OCI-LY1 (cell line): ENCODE data around the gene MICB.
A peak's percentile ranks its signal among the peaks of the same experiment; 100 is the strongest.

Experiments
- H2AFZ ChIP-seq: fragments of 200-600 bp; sonication (generic), shearing (Covaris generic); 2 replicates; pipeline ENCODE4 v1.6.0; 2014; ENCODE audit warnings: antibody characterized with exemption, mild to moderate bottlenecking, low read length
- H3F3A ChIP-seq: fragments of 200-600 bp; sonication (generic), shearing (Covaris generic); 2 replicates; pipeline ENCODE4 v1.6.0; 2014; ENCODE audit warnings: mild to moderate bottlenecking, antibody characterized with exemption, low read length, moderate library complexity; ENCODE audit not compliant: insufficient read depth
- H3K27ac ChIP-seq: fragments of 200-600 bp; sonication (generic); 2 replicates; pipeline ENCODE4 v1.5.1; 2014; ENCODE audit warnings: low read length, mixed run types, mild to moderate bottlenecking, low read depth; ENCODE audit not compliant: poor library complexity, severe bottlenecking
- H3K27me3 ChIP-seq: fragments of 200-600 bp; sonication (generic); 2 replicates; pipeline ENCODE4 v1.6.0; 2014; ENCODE audit warnings: antibody characterized with exemption, mild to moderate bottlenecking, low read length, moderate library complexity; ENCODE audit not compliant: insufficient read depth
- H3K36me3 ChIP-seq: fragments of 200-600 bp; sonication (generic); 2 replicates; pipeline ENCODE4 v1.6.1; 2014; ENCODE audit warnings: mild to moderate bottlenecking, antibody characterized with exemption, low read length, moderate library complexity, mixed read lengths; ENCODE audit not compliant: insufficient read depth
- H3K4me1 ChIP-seq: fragments of 200-600 bp; sonication (generic); 2 replicates; pipeline ENCODE4 v1.5.1; 2014; ENCODE audit warnings: mild to moderate bottlenecking, low read length, moderate library complexity; ENCODE audit not compliant: insufficient read depth, severe bottlenecking
- H3K4me2 ChIP-seq: fragments of 200-600 bp; sonication (generic), shearing (Covaris generic); 2 replicates; pipeline ENCODE4 v1.6.1; 2014; ENCODE audit warnings: low read length
- H3K4me3 ChIP-seq: fragments of 200-600 bp; sonication (generic); 2 replicates; pipeline ENCODE4 v1.5.1; 2014; ENCODE audit warnings: low read length, low read depth, mild to moderate bottlenecking, mixed read lengths; ENCODE audit not compliant: poor library complexity, severe bottlenecking
- H3K79me2 ChIP-seq: fragments of 200-600 bp; shearing (Covaris generic); 2 replicates; pipeline ENCODE4 v1.6.1; 2016; ENCODE audit warnings: mixed run types, low read length, mixed read lengths; ENCODE audit not compliant: insufficient read depth
- H3K9ac ChIP-seq: fragments of 200-600 bp; sonication (generic), shearing (Covaris generic); 2 replicates; pipeline ENCODE4 v1.6.1; 2014; ENCODE audit warnings: mild to moderate bottlenecking, low read length, mixed read lengths
- H3K9me2 ChIP-seq: fragments of 200-600 bp; sonication (generic), shearing (Covaris generic); 2 replicates; pipeline ENCODE4 v1.6.1; 2014; ENCODE audit warnings: low read depth, mild to moderate bottlenecking, low read length, mixed read lengths
- H3K9me3 ChIP-seq: fragments of 200-600 bp; shearing (Covaris generic); 2 replicates; pipeline ENCODE4 v1.6.1; 2014; ENCODE audit warnings: low read length, mixed read lengths
- H4K20me1 ChIP-seq: fragments of 200-600 bp; sonication (generic), shearing (Covaris generic); 2 replicates; pipeline ENCODE4 v1.6.0; 2016; ENCODE audit warnings: mild to moderate bottlenecking, low read length; ENCODE audit not compliant: insufficient read depth
- CTCF ChIP-seq: fragments of 200-600 bp; sonication (generic), shearing (Covaris generic); IDR thresholded peaks from 2 replicates; pipeline ENCODE4 v1.5.1; 2017; ENCODE audit warnings: mild to moderate bottlenecking, antibody characterized with exemption, low read length, moderate library complexity, mixed read lengths
- EZH2 ChIP-seq: fragments of 200-600 bp; sonication (generic), shearing (Covaris generic); IDR thresholded peaks from 2 replicates; pipeline ENCODE4 v1.8.0; 2017; ENCODE audit warnings: borderline replicate concordance, mixed run types, mild to moderate bottlenecking, antibody characterized with exemption, low read length, moderate library complexity, mixed read lengths

The MICB gene

DNA sequence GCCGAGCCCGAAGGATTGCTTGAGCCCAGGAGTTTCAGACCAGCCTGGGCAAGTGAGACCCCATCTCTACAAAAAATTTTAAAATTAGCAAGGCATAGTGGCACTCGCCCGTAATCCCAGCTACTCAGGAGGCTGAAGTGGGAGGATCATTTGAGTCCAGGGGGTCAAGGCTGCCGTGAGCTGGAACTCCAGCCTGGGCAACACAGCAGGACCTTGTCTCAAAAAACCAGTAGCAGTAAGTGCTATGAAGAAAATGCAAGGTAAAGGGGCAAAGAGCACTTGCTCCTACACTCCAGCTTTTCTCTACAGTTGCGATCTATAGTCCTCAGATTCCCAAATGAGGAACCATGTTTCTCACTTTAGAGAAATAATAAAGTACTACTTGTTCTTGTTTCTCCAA is 45.7 kb downstream of the MICB start:
- Histone ChIP-seq H3K4me3 (no peak overlapping the region), H3K27ac (peak overlapping the region; percentile 84)

GRCh38 chr6:31544676-31545075 is 46.7 kb downstream of the MICB start:
- Histone ChIP-seq H3F3A (no peaks in the 10 kb centered on the region), H3K4me2 (peak overlapping the region; percentile 92; the same call in 1 of the 2 replicates), H3K9me3 (no peaks in the 10 kb centered on the region), H3K79me2 (peaks cover 21% of the 10 kb centered on the region), H3K4me3 (peak overlapping the region; percentile 64), H4K20me1 (no peaks in the 10 kb centered on the region), H3K4me1 (peaks cover 70% of the 10 kb centered on the region), H3K27ac (peak overlapping the region; percentile 47), H3K9me2 (no peaks in the 10 kb centered on the region), H3K9ac (no peak overlapping the region; the same call in 1 of the 2 replicates), H3K27me3 (no peaks in the 10 kb centered on the region), H3K36me3 (peaks cover 21% of the 10 kb centered on the region), H2AFZ (no peak overlapping the region)
- TF ChIP-seq EZH2 (no peak), CTCF (no peak)

More for the DNA sequence above, 45.7 kb downstream of the MICB start:
- TF ChIP-seq EZH2 (no peak), CTCF (no peak)
- Histone ChIP-seq H3F3A (no peaks in the 10 kb centered on the region), H2AFZ (no peak overlapping the region), H3K9ac (no peak overlapping the region), H3K36me3 (peaks cover 27% of the 10 kb centered on the region), H3K27me3 (no peaks in the 10 kb centered on the region), H4K20me1 (no peaks in the 10 kb centered on the region), H3K79me2 (peaks cover 31% of the 10 kb centered on the region), H3K4me1 (peaks cover 70% of the 10 kb centered on the region), H3K9me2 (no peaks in the 10 kb centered on the region), H3K4me2 (no peak overlapping the region), H3K9me3 (no peaks in the 10 kb centered on the region)

- Histone ChIP-seq H2AFZ (no peak overlapping the region), H3K79me2 (peaks cover 15% of the 10 kb centered on the region), H3K36me3 (peaks cover 17% of the 10 kb centered on the region), H3K4me2 (peak overlapping the region; percentile 92), H3K27ac (peak overlapping the region; percentile 47), H3K4me3 (peak overlapping the region; percentile 64), H3K9me3 (no peaks in the 10 kb centered on the region), H3F3A (no peaks in the 10 kb centered on the region), H3K9me2 (no peaks in the 10 kb centered on the region), H4K20me1 (no peaks in the 10 kb centered on the region), H3K4me1 (peaks cover 68% of the 10 kb centered on the region), H3K27me3 (no peaks in the 10 kb centered on the region), H3K9ac (peak overlapping the region; percentile 65; the same call in 1 of the 2 replicates)
- TF ChIP-seq EZH2 (no peak), CTCF (no peak)
Observed at GRCh38 chr6:31545291-31545690, 47.3 kb downstream of the MICB start.
